ENCODE measurements around the gene ISG20.

Gene ISG20

DNA sequence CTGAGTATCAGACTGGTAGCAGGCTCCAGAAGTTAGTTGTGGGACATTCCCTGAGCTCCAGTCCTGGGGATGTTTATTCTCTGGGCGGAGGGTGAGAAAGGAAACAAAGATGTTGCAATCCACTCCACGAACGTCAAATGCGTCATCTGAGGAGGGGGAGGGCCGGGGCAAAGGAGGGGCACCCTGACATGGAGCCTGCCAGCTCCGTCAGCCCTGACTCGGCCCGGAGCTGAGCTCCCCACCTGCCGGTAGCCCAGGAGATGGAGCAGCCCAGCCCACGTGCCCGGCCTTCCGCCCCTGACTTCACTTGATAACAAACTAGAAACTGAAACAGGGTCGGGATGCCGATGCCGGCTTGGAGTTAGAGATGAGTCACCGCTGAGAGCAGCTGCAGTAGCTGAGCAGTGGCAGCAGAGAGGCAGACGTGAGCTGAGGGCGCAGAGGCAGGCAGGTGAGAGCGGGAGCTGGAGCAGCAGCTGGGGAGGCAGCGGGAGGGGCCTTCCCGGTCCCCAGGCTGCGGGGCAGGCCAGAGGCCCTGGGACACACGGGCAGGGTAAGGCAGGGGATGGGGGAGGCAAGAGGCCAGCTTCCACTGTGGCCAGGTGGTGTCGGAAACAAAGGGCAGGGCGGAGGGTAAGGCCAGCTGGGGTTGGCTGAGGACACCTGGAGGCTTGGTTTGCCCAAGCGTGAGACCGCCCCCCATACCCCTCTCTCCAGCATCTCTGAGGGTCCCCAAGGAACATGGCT, at the start of gene ISG20:
ISG20 (plus strand) TSS at position 391 of the 747 bp plus-strand sequence; CDS start at position 742, 351 bp downstream.
- peak; percentile 70 for DNase-seq

DNA sequence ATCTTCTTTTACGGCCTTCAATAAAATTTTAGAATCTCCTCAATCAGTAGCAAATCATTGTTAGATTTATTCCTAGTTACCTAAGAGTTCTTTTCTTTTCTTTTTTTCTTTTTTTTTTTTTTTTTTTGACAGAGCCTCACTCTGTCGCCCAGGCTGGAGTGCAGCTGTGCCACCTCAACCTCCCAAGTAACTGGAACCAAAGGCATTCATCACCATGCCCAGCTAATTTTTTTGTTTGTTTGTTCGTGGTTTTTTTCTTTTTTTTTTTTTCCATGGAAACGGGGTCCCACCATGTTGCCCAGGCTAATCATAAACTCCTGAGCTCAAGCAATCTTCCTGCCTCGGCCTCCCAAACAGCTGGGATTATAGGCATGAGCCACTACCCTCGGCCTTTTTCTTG, 48.1 kb upstream of the ISG20 start:
- DNase-seq: no peak

DNA sequence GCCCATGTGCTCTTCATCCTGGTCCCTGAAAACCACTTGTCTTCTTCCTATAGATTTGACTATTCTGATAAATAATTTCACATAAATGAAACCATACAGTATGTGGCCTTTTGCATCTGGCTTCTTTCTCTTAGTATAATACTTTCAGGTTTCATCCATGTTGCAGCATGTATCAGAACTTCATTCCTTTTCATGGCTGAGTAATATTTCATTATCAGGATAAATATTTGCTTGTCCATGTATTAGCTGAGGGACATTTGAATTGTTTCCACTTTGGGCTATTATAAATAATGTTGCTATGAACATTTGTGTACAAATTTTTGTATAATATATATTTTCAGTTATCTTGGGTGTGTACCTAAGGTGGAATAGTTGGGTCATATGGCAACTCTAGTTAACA, 47.4 kb upstream of the ISG20 start:
- DNase-seq: no peak

DNA sequence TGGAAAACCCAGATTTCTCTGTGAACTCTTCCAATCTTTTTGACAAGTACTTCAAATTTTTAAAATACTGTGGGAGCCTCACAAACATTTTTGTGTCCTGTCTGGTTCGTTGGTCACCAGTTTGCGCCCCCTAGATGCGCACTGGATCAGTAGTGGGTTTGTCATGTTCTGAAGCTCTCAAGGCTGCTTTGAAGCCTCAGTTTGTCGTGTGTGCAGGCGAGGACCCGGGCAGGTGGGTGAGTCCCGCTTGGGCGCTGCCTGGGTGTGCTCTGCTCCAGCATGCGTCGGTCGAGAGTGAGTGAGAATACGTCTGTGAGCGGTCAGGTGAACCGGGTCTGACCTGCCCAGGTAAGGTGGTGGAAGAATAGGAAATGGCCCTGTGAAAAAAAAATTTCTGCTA, 34.9 kb upstream of the ISG20 start:
- no peak for DNase-seq

DNA sequence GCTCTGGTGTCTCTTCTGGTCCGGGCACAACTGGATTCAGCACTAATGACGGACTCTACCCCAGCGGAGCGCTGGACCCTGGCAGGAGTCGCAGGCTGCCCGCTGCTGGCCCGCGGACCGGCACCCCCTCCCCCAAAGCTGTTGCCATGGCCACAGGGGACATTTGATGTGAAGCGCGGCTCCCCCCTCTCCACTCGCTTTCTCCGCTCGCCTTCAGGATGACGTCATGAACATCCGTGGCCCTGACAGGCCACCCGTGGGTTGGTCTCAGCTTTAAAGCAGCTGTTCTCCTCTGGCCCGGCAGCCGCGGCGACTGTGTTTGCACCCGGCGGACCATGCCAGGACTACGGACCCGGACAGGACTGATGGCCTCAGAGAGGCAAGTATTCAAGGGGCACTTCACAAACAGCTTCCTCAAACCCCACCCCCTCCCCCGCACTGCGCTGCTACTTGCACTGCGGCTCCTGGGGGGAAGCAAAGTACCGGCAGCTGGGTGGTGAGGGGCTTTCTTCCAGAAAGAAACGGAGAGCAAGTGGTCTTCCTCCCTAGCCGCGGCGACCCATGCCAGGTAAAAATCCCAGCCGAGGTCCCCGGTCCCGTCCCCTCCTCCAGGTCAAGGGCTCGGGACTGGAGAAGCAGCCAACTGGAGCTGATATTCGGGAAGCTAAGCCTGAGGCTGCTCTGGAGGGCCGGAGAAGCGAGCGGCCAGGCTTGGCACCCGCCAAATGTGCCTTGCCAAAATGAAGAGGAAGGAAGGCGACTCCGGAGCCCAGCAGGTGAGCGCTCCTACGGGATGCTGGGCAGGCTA, 34.2 kb upstream of the ISG20 start:
- DNase-seq: no peak

DNA sequence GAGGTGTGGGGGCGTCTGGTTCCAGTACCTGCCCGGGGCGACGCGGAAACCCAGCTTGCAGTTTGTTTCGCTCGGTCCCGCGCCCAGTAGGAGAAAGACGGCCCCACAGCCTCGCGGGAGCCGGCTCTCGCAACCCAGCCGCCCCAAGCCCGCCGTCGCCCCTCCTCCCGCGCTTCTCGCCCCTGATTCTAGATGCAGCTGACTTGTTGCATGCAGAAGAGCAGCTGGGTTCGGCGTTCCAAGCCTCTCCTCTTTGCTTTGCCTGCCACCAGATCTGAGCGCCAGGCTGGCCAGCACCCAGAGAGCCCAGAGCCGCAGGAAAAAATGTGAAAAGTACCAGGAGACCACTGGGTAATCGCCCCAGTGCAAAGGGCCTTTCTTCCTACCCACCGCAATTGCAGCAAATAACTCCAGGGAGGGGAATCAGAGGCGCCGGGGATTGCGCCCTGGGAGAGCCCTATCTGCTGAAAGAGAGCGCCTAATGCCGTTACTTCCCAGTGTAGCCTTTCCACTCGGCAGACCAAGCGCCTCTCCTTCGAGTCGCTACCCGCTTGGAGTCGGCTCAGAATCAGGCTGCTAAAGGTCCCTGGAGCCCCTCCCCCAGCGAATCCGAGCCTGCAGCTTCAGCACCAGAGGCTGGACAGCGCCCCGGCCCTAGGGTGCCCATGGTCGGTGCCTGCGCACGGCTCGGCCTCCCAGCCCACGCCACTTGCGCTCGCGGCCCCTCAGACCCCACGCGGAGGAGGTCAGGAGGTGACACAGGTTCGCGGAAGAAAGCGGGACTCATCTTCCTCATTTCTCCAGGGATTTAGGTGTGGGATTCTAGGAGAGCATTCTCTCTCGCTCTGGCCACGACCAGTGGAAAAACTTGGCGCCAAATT, 33.4 kb upstream of the ISG20 start:
- no peak for DNase-seq

DNA sequence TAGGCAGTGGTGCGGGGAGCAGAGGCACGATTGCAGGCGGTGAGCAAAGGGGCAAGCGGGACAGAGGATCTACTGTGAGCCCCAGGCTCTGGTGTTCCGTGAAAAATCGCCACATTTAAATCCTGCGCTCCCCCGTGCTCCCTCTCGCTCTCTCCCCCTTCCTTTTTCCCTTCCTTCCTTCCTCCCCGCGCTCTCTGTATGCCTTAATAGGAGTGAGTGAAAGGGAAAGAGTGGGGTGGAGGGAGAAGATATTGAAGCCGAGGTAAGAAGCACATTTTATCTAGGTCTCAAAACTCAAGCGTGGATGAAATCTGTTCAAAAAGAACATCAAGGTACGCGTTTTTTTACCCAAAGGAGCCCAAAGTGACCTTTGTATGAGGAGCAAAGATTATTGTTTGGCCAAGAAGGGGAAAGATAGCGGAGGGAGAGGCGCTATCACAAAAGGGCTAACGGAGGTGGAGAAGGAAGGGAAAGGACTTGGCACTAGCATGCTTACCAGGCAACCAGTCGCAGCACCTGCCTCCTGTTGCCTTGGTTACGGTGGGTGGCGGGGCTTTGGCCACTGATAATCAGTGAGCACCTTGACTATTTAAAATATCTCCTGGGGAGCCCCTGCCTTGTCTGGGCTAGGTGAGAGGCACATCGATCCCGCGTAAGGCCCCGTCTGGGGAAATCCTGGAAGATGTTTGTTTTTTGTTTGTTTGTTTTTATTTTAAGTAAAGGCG, 32.6 kb upstream of the ISG20 start:
- no peak for DNase-seq

DNA sequence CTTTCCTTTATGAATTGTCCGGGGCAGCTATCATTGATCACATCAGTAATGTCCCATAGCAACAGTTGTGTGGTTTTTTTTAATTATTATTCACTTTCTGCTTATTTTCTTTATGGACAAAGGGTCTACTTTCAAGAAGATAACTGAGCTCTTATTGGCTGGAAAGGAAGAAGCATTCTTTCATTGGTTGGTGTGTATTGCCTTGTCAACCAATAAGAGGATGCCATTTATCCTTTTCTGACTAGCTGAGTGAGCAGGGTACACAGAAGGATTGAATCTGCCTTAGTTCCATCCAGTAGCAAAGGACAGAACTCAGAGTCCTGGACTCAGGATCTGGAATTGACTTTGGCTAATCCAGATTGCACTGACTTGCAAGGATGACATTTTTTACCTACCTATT, 30.9 kb upstream of the ISG20 start:
- DNase-seq: no peak

DNA sequence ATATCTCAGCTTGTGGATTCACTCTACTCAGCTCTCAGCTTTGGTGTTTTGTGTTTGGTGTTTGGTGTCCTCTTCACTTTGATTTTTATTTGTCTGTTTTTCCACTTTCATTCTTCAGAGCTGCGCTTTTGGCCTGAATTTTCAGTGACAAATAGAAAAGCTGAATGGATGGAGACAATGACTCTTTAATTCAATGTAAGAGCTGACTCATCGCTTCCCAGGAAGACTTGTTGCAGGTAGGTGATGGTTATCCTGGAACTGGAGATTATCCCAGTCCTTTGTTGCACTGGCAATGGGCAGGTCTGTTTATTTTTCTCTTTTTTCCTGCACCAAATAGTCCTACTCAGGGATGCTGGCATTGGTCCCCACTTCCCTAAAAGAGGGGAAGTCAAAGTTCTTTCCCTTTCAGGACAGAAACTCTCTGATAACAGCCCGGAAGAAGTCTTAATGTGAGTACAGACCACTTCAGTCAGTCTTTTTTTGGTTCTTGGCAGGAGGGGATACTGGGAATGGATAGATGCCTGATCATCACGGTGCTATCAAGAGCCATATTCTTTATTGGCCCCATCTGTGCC, 30.1 kb upstream of the ISG20 start:
- no peak for DNase-seq

DNA sequence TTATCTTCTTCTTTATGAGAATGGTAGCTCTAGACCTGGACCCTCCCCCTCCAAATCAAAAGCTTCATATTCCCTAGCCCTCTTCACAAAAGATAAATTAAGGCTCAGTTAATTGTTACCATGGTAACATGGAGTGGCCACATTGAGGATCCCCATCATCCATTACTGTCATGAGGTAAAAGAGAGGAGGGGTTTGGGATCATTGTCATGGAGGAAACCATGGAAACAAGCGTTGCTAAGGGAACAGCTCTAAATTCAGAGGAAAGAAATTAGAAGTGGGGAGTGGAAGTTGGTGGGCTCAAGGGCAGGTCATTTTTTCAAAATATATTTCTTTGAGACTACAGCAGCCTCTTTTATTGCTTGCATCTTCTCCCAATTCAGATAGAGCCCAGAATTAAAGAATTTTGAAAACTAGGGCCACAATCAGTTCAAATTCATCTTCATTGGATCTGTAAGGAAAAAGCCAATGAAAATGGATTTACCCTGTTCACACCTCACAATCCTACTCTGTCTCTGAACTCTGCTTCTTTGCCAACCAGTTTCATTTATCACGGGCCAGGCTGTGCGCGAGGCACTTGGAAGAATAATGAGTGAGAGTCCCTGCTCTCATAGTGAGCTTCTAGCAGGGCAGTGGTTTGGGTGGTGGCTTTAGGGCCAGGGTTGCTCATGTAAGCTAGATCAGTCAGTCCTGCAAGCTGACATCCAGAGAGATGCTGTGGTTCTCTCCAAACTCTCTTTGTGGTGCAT, 29.3 kb upstream of the ISG20 start:
- DNase-seq: no peak

DNA sequence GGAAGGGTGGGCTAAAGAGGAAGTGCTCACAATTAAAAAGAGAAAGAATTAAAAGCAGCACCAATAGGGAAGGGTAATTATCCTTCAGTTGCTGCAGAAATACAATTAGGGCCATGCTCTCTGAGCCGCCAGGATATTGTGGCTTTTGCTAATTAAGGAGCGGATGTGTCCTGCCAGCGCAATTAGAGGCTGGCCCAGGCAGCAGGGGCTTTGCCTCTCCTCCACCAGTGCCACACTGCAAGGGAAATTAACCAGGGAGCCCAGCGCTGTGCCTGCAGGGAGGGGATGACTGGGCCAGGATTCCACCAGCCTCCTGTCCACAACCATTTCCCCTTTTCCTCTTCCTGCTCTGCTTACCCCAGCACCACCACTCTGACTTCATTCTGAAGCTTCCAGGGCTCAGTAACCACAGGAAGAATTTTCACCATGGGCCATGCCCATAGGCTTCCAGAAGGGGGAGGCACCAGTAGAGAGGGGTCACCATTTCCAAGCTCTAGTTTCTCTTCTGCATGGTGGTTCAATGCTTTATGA, 28.1 kb upstream of the ISG20 start:
- peak; percentile 56 for DNase-seq

DNA sequence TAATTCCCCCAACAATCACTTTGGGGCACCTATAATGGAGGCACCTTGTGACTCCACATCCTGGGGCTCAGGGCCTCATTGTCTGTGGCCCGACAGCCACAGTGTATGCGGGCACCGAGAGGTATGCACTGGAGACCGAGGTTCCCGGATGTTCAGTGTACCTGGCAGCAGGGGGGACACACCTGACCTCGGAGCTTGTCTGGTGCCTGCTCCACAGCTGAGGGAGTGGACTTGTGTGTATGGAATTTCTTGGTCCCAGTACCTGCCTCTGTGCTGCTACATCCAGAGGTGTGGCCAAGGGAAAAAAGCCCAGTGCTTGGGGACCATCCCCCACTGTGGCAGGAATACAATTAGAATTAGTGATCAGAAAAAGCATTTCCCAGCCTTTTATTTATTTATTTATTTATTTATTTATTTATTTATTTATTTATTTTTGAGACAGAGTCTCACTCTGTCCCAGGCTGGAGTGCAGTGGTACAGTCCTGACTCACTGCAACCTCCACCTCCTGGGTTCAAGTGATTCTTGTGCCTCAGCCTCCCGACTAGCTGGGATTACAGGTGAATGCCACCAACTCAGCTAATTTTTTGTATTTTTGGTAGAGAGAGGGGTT, 26.5 kb upstream of the ISG20 start:
- no peak for DNase-seq

DNA sequence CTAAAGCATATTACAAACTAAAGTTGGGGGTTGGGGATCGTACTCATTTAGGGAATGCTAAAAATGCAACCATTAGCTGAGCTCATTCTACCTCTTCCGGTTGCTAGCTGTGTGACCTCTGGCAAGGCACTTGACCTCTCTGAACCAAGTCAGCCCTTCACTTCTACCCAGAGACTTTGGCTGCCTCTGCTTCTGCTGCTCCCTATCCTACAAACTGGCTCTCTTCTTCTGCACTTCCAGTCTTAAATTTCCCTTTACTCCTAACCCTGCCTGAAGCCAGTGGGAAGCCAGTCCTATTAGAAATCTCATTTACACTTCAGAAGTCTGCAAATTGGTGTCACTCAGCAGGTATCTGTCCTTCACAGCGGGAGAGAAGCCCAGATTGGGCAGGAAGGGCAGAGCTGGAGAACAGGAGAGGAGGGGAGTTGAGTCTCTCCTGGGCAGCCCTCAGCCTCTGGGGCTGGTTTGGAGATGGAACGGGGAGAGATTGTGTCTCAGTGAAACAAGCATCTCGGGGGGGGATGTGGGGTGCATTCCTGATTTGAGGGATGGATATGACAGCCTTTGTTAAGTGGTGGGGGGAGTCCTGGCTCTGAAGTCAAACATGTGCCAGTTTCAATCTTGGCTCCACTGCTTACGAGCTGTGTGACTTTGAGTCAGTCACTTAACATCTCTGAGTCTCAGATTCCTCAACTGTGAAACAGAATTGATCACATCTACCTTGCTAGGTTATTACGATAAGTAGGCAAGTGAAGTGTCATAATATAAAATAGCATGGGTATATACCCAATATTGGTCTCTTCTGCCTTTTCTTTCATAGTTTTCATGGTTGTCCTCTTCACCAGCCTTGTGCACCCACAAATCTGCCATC, 25.5 kb upstream of the ISG20 start:
- no peak for DNase-seq

DNA sequence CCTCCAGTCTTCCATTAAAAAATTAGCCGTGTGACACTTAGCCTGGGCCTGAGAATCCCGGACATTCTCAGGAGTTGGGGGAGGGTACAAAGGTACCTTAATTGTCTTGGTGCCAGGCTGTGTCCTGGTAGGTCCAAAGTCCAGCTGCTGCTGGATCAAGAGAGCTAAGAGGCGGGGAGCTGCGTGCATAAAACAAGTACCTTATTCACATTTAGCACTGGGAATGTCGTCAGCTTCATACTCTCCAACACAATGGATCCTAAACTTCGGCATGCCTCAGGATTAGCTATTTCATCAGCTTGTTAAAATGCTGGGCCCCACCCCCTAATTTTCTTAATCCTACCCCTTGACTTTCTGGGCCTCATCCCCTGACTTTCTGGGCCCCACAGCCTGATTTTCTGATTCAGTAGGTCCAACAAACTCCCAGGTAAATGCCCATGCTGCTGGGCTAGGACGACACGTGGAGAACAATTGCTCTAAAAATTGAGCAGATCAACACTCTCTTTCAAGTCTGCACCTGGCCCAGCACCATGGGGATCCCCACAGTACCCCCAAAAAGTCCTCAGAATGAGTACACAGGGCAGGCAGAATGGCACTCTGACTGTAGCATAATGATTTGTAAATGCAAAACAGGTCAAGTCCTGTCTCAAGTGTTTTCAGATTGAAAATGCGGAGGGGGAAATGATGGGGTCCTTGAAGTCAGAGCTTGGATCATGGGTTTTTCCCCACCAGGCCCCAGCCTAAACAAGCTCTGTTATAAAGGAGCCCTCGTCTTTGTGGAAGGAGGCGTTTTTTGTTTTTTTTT, 23.3 kb upstream of the ISG20 start:
- DNase-seq: no peak

DNA sequence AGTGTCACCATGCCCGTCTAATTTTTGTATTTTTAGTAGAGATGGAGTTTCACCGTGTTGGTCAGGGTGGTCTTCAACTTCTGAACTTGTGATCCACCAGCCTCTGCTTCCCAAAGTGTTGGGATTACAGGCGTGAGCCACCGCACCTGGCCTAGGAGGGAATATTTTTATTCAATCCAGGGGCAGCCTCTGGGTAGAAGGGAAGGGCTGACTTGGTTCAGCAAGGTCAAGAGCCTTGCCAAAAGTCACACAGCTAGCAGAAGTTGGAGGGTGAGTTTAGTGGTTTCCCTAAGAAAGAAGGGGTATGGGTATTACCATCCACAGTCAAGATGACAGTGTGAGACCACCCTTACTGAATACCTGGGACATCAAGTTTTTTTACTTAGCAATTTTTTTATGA, 22.6 kb upstream of the ISG20 start:
- DNase-seq: no peak

DNA sequence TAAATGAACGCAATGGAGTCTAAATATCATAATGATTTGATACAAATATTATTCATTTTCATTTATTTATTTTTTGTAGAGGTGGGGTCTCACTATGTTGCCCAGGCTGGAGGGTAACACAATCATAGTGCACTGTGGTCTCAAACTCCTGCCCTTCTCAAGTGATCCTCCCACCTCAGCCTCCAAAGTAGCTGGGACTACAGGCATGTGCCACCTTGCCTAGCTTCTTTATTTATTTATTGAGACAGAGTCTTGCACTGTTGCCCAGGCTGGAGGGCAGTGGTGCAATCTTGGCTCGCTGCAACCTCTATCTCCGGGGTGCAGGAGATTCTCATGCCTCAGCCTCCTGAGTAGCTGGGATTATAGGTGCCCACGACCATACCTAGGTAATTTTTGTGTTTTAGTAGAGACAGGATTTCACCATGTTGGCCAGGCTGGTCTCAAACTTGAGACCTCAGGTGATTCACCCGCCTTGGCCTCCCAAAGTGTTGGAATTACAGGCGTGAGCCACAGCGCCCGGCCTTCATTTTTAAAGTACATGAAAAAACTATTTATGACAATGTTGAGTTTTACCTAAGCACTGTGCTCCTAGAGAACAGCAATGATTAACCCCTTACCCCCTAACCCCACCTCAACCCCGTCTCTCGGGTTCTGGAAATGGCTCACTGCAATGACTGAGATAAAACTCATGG, 21.6 kb upstream of the ISG20 start:
- no peak for DNase-seq

DNA sequence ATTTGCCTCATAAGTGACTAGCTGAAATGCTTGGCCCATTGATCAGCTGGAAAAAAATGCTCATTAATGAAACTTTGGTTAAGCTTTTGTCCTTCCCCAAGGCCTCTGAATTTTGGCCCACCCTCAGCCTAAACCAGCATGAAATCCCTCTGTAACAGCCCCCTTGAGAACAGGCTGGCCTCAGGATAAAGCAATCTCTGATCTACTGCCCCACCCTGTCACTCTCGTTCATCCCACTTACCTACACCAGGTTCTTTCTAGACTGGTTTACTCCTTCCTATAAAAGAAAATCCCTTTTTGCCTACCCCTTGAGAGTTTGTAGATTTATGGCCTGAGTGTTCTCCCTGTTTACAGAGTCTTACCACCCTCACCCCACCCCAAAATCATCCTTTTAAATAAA, 21.0 kb upstream of the ISG20 start:
- DNase-seq: no peak

DNA sequence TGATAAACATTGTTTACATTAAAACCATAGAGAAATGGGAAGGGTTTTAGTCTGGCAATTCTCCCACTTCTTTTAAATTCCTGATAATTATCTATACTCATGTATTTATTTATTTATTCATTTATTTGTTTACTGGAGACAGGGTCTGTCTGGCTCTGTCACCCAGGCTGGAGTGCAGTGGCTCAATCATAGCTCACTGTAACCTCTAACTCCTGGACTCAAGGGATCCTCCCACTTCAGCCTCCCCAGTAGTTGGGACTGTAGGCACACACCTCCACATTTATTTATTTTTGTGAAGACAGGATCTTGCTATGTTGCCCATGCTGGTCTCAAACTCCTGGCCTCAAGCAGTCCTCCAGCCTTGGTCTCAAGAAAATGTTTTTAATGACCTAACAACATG, 20.1 kb upstream of the ISG20 start:
- DNase-seq: no peak
